Measurements from ENCODE around the gene ESX1.
"Not testable (repeated sequence)": the region's sequence is repeated elsewhere in the genome, so short reads cannot be mapped to it uniquely, and the experiment has no call there.

Gene ESX1

GRCh38 chrX:104254442-104255115 is at the start of gene ESX1:
Gene ESX1, minus strand, starts transcription at chrX:104254933. Its CDS starts 84 bp downstream, at chrX:104254849.
- DNase-seq (ENCODE audit: low read depth in 2 of 2): no peak

- no peak for DNase-seq (ENCODE audit: low read depth in 2 of 2)
Observed at GRCh38 chrX:104295636-104296035, 40.9 kb upstream of the ESX1 start.

- no peak for DNase-seq (ENCODE audit: low read depth in 2 of 2)
Observed at GRCh38 chrX:104288961-104289360, 34.2 kb upstream of the ESX1 start.

GRCh38 chrX:104288269-104288668 is 33.5 kb upstream of the ESX1 start:
- DNase-seq (ENCODE audit: low read depth in 2 of 2): no peak

GRCh38 chrX:104285201-104285600 is 30.5 kb upstream of the ESX1 start:
- DNase-seq (ENCODE audit: low read depth in 2 of 2): no peak

- no peak for DNase-seq (ENCODE audit: low read depth in 2 of 2)
Observed at GRCh38 chrX:104284507-104284906, 29.8 kb upstream of the ESX1 start.

GRCh38 chrX:104282166-104282725 is 27.5 kb upstream of the ESX1 start:
- DNase-seq (ENCODE audit: low read depth in 2 of 2): no peak

GRCh38 chrX:104281564-104281963 is 26.8 kb upstream of the ESX1 start:
- DNase-seq (ENCODE audit: low read depth in 2 of 2): no peak

GRCh38 chrX:104280609-104281008 is 25.9 kb upstream of the ESX1 start:
- no peak for DNase-seq (ENCODE audit: low read depth in 2 of 2)

GRCh38 chrX:104270916-104271512 is 16.3 kb upstream of the ESX1 start:
- no peak for DNase-seq (ENCODE audit: low read depth in 2 of 2)

- no peak for DNase-seq (ENCODE audit: low read depth in 2 of 2)
Observed at GRCh38 chrX:104270212-104270611, 15.5 kb upstream of the ESX1 start.

GRCh38 chrX:104255465-104255864 is 732 bp upstream of the ESX1 start:
- no peak for DNase-seq (ENCODE audit: low read depth in 2 of 2)

- no peak for DNase-seq (ENCODE audit: low read depth in 2 of 2)
Observed at GRCh38 chrX:104253567-104254441, 929 bp downstream of the ESX1 start.

- DNase-seq (ENCODE audit: low read depth in 2 of 2): no peak
Observed at GRCh38 chrX:104250470-104250869, 4.3 kb downstream of the ESX1 start.

GRCh38 chrX:104230060-104230459 is 24.7 kb downstream of the ESX1 start:
- not testable (repeated sequence) for DNase-seq (ENCODE audit: low read depth in 2 of 2)

GRCh38 chrX:104211187-104211586 is 43.5 kb downstream of the ESX1 start:
- DNase-seq (ENCODE audit: low read depth in 2 of 2): no peak

GRCh38 chrX:104205548-104205947 is 49.2 kb downstream of the ESX1 start:
- no peak for DNase-seq (ENCODE audit: low read depth in 2 of 2)

Data from stimulated activated CD8-positive, alpha-beta memory T cell treated with anti-CD3 and anti-CD28 coated beads, Interleukin-7, amount 100 ng/mL, for 4 hours (primary cell).